Neutrophil (primary cell): ENCODE results near the gene WFDC10A.
"Not testable (repeated sequence)": the region's sequence is repeated elsewhere in the genome, so short reads cannot be mapped to it uniquely, and the experiment has no call there.

ENCODE experiments used
- H3K27ac ChIP-seq: fragments of 200-600 bp; sonication (generic); 2 replicates; pipeline ENCODE4 v1.5.1; 2016; ENCODE audit warnings: mild to moderate bottlenecking, moderate library complexity
- H3K27me3 ChIP-seq: fragments of 200-600 bp; sonication (generic); 2 replicates; pipeline ENCODE4 v1.6.0; 2016; ENCODE audit warnings: mild to moderate bottlenecking
- H3K36me3 ChIP-seq: fragments of 200-600 bp; sonication (generic); 2 replicates; pipeline ENCODE4 v1.5.1; 2017
- H3K4me1 ChIP-seq, 2 experiments: fragments of 200-600 bp in 1 of 2; sonication (generic) in 1 of 2; 1 replicate in 1 of 2; 2 replicates in 1 of 2; pipeline versions ENCODE4 v1.5.1 to v1.6.1; 2013 to 2016; ENCODE audit warnings: low read depth in 1 of 2, low read length in 1 of 2, mild to moderate bottlenecking in 1 of 2, moderate library complexity in 1 of 2; ENCODE audit not compliant: control insufficient read depth in 1 of 2, insufficient read depth in 1 of 2
- H3K4me3 ChIP-seq, 2 experiments: fragments of 200-600 bp in 1 of 2; sonication (generic) in 1 of 2; 1 replicate in 1 of 2; 2 replicates in 1 of 2; pipeline ENCODE4 v1.5.1; 2013 to 2016; ENCODE audit warnings: low read depth in 1 of 2, low read length in 1 of 2, mild to moderate bottlenecking in 1 of 2, moderate library complexity in 1 of 2
- H3K9me3 ChIP-seq: fragments of 200-600 bp; sonication (generic); 2 replicates; pipeline ENCODE4 v1.5.1; 2016
- TF ChIP-seq, protein P1 (sequence below): fragments of 200-600 bp; sonication (generic); IDR thresholded peaks from 2 replicates; pipeline ENCODE4 v1.5.1; 2016; ENCODE audit warnings: antibody characterized with exemption

Gene WFDC10A

DNA sequence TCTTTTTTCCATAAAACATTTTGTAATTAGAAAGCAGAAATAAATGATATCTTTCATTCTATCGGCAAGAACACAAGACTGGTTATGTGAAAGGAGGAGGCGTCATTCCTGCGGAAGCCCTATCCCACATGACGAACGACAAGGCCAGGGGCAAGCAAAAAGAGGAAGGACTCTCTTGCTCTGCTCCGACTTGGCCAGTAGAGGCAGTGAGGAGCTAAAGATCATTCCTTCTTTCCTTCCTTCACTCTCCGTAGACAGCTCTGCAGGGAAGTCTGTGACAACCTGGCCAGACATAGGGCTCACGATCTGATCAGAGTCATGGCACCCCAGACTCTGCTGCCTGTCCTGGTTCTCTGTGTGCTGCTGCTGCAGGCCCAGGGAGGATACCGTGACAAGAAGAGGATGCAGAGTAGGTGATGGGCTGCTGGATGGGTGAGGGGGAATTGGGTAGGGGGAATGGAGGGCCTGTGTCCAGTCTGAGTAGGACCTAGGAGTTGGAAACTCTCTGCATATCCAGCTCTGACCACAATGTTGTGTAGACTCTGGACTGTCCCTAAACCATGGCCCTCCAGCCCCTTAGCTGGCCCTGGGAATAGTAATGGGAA, at the start of gene WFDC10A:
Gene WFDC10A, plus strand, starts transcription at position 244 of the 605 bp plus-strand sequence. Its CDS starts 75 bp downstream, at position 319.
- Histone ChIP-seq H3K27ac (no peak within 1 kb of the TSS), H3K27me3 (no peaks in the 10 kb centered on the region), H3K4me1 (no peaks in the 10 kb centered on the region), H3K9me3 (no peaks in the 10 kb centered on the region), H3K36me3 (no peaks in the 10 kb centered on the region), H3K4me3 (no peak within 1 kb of the TSS)
- TF ChIP-seq, protein P1, sequence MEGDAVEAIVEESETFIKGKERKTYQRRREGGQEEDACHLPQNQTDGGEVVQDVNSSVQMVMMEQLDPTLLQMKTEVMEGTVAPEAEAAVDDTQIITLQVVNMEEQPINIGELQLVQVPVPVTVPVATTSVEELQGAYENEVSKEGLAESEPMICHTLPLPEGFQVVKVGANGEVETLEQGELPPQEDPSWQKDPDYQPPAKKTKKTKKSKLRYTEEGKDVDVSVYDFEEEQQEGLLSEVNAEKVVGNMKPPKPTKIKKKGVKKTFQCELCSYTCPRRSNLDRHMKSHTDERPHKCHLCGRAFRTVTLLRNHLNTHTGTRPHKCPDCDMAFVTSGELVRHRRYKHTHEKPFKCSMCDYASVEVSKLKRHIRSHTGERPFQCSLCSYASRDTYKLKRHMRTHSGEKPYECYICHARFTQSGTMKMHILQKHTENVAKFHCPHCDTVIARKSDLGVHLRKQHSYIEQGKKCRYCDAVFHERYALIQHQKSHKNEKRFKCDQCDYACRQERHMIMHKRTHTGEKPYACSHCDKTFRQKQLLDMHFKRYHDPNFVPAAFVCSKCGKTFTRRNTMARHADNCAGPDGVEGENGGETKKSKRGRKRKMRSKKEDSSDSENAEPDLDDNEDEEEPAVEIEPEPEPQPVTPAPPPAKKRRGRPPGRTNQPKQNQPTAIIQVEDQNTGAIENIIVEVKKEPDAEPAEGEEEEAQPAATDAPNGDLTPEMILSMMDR, result peak; percentile 31

DNA sequence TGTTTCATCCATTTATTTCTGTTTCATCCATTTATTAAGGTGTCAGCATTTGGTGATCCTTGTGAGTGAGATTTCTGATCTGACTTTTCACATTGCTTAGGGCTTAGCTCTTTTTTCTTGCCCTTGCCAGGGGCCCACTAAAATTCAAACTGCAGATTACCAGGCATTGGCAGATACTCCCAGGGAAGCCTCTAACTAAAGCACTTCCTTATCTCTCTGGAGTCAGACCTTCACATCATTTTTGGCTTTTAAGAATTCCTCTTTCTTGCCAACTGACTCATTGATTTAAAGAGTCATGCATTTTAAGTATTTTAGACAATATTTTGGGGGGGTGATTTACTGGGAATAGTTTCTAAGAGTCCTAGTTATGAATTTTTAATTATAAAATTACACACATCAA, 47.8 kb upstream of the WFDC10A start:
- Histone ChIP-seq H3K9me3 (no peaks in the 10 kb centered on the region), H3K27ac (no peak overlapping the region), H3K4me3 (no peak overlapping the region), H3K36me3 (no peaks in the 10 kb centered on the region), H3K4me1 (no peaks in the 10 kb centered on the region), H3K27me3 (peaks cover 48% of the 10 kb centered on the region)
- TF ChIP-seq, protein P1, result no peak

DNA sequence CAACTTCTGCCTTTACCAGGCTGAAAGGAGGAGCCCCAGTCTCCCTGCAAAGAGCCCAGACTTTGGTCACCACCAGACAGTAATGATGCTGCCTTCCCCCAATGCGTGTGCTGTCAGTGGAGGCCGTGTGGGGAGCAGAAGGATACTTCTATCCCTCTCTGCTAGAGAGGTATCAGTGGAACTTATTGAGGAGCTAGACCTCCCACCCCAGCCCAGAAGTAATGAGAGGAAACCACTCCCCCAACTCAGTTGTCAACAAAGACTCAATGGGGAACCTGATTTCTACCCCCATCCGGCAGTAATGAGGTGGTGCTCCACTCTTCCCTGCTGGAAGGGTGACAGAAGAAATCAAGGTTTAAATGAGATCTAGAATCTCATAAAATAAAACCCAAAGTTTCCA, 46.0 kb upstream of the WFDC10A start:
- H3K4me1 ChIP-seq, result no peaks in the 10 kb centered on the region
- H3K36me3 ChIP-seq, result no peaks in the 10 kb centered on the region
- H3K27ac ChIP-seq, result no peak overlapping the region
- H3K27me3 ChIP-seq, result peaks cover 46% of the 10 kb centered on the region
- no peaks in the 10 kb centered on the region for H3K9me3 ChIP-seq
- H3K4me3 ChIP-seq, result no peak overlapping the region
- TF ChIP-seq, protein P1, result no peak

DNA sequence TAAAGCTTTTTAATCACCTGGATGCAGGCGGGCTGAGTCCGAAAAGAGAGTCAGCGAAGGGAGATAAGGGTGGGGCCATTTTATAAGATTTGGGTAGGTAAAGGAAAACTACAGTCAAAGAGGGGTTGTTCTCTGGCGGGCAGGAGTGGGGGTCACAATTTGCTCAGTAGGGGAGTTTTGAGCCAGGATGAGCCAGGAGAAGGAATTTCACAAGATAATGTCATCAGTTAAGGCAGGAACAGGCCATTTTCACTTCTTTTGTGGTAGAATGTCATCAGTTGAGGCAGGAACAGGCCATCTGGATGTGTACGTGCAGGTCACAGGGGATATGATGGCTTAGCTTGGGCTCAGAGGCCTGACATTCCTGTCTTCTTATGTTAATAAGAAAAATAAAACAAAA, 45.2 kb upstream of the WFDC10A start:
- H3K36me3 ChIP-seq, H3K27ac ChIP-seq, H3K4me3 ChIP-seq, H3K9me3 ChIP-seq, H3K4me1 ChIP-seq: not testable (repeated sequence)
- peaks cover 39% of the 10 kb centered on the region for H3K27me3 ChIP-seq

DNA sequence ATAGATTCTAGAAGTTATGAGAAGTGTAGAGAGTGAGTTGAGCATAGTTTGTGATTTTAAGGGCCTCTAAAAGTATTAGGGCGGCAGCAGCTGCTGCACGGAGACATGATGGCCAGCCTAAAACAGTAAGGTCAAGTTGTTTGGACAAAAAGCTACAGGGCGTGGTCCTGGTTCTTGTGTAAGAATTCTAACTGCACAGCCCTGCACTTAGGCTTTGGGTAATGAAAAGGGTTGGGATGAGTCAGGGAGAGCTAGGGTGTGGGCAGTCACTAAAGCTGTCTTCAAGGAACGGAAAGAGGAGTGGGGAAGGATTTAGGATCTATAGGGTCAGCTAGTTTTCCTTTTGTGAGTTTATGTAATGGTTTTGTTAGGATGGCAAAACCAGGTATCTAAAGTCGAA, 43.6 kb upstream of the WFDC10A start:
- not testable (repeated sequence) for H3K4me1 ChIP-seq, H3K4me3 ChIP-seq, H3K36me3 ChIP-seq, H3K9me3 ChIP-seq, H3K27ac ChIP-seq
- peaks cover 36% of the 10 kb centered on the region for H3K27me3 ChIP-seq

DNA sequence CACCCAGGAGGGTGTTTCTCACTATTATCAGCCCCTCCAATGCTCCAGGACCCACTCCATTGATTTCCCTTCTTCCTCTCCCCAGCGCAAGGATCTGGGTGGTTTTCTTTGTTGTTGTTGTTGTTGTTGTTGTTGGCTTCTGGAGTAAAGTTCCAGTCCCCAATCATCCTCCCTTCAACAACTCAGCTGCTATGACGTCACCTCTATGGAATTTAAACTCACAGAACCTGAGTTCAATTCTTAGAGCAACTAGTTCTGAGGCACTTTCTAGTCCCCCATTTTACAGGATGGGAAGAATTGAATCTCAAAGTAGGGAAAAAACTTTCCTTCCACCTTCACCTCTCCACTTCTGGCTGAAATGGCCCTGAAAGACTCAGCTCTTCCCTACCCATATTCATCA, 40.7 kb upstream of the WFDC10A start:
- no peak overlapping the region for H3K27ac ChIP-seq
- no peak overlapping the region for H3K4me3 ChIP-seq
- H3K9me3 ChIP-seq, result no peaks in the 10 kb centered on the region
- no peaks in the 10 kb centered on the region for H3K36me3 ChIP-seq
- peaks cover 22% of the 10 kb centered on the region for H3K27me3 ChIP-seq
- no peaks in the 10 kb centered on the region for H3K4me1 ChIP-seq
- TF ChIP-seq, protein P1, result no peak

DNA sequence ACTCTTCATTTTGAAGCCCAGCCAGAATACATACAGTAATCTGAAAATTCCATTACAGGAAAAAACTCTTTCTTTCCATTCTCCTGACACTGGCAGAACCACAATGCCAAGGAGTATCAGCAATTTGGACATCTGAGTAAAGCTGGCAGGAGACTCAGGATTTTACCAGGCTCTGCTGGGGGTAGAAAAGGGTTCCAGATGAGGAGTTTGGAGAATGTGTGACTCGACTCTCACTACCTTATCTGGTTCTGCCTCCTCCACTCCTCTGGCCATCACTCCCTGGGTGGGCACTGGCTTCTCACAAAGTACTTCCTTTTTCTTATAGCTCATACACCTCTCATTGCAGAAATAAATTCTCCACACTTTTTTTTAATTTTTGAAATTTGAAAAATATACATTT, 39.8 kb upstream of the WFDC10A start:
- no peaks in the 10 kb centered on the region for H3K4me1 ChIP-seq
- TF ChIP-seq, protein P1, result no peak
- H3K9me3 ChIP-seq, result no peaks in the 10 kb centered on the region
- H3K36me3 ChIP-seq, result no peaks in the 10 kb centered on the region
- no peak overlapping the region for H3K4me3 ChIP-seq
- peaks cover 16% of the 10 kb centered on the region for H3K27me3 ChIP-seq
- H3K27ac ChIP-seq, result no peak overlapping the region
